ENCODE results near the gene MASTL. TPM values are rescaled to one million over a fixed set of nuclear protein-coding genes. Genes with fewer than 3 reads are reported as not detected.

The MASTL gene
- total RNA-seq, 1 donor from 2014 or later = 9.5 TPM

DNA sequence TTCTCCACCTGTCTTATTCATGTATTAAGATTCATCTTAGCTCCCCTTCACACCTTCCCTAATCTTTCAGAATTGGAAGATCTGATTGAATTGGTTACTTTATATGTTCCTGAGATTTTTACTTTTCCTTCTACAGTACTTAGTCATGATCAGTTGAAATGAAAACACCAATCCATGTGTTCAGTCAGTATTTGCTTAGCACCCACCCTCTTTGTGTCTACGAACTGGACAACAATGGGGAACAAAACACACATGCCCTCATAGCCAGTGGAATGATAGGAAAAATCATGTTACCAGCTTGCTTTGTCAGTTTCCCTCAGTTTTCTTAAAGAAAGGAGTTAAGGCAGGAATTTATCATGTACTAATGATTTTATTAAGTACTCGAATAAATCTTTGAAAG is 2.0 kb downstream of the MASTL start:
- Histone ChIP-seq H3K4me3 (ENCODE audit: low read depth, low read length) (no peak overlapping the region), H3K27me3 (ENCODE audit: control insufficient read depth, insufficient read depth, low read length) (no peaks in the 10 kb centered on the region), H3K36me3 (ENCODE audit: control insufficient read depth, insufficient read depth, low read length) (peaks cover 6% of the 10 kb centered on the region)
- DNase-seq (ENCODE audit: low read depth) (peak; percentile 19), FAIRE-seq (no peak)
- no peak for TF ChIP-seq CTCF (IDR thresholded peaks at IDR 0.05; ENCODE audit: insufficient read depth, low read length, severe bottlenecking)

DNA sequence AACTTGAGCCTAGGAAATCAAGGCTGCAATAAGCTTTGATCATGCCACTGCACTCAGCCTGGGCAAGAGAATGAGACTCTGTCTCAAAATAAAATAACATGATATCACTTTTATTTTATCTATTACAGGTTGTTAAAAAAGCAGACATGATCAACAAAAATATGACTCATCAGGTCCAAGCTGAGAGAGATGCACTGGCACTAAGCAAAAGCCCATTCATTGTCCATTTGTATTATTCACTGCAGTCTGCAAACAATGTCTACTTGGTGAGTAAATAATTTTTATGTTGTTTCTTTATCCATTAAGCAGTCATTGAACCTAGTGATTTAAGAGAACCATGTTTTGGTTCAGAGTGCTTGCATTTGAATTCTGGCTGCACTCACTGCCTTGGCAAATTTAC is 3.3 kb downstream of the MASTL start:
- no peaks in the 10 kb centered on the region for H3K27me3 ChIP-seq (ENCODE audit: control insufficient read depth, insufficient read depth, low read length)
- DNase-seq (ENCODE audit: low read depth) = peak; percentile 51
- peaks cover 6% of the 10 kb centered on the region for H3K36me3 ChIP-seq (ENCODE audit: control insufficient read depth, insufficient read depth, low read length)
- no peak for TF ChIP-seq CTCF (IDR thresholded peaks at IDR 0.05; ENCODE audit: insufficient read depth, low read length, severe bottlenecking)
- FAIRE-seq = no peak
- H3K4me3 ChIP-seq (ENCODE audit: low read depth, low read length) = no peak overlapping the region

- peaks cover 2% of the 10 kb centered on the region for H3K36me3 ChIP-seq (ENCODE audit: control insufficient read depth, insufficient read depth, low read length)
- FAIRE-seq = no peak
- H3K4me3 ChIP-seq (ENCODE audit: low read depth, low read length) = no peak overlapping the region
- no peak for TF ChIP-seq CTCF (IDR thresholded peaks at IDR 0.05; ENCODE audit: insufficient read depth, low read length, severe bottlenecking)
- DNase-seq (ENCODE audit: low read depth) = no peak
- no peaks in the 10 kb centered on the region for H3K27me3 ChIP-seq (ENCODE audit: control insufficient read depth, insufficient read depth, low read length)
Measured at GRCh38 chr10:27169849-27170248, 14.7 kb downstream of the MASTL start.

DNA sequence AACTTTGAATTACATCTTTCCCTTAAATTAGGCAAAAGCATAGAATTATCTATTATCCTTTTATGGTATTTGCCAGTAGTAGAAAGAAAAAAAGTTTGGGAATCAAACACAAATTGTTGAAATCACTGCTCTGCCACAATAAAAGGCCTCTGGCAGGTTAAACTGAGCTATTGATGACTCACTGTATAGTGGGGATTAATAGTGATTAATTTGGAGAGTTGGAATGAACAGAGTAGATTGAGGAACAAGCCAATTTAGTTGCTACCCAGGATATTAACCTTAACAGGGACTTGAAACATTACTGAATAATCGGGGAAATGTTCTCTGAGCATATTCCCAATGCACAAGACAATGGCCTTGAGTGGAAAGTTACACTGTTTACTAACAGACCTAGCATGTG is 33.1 kb downstream of the MASTL start:
- no peak for FAIRE-seq
- DNase-seq (ENCODE audit: low read depth) = peak; percentile 26
- H3K4me3 ChIP-seq (ENCODE audit: low read depth, low read length) = no peak overlapping the region

GRCh38 chr10:27188897-27189296 is 33.7 kb downstream of the MASTL start:
- Histone ChIP-seq H3K36me3 (ENCODE audit: control insufficient read depth, insufficient read depth, low read length) (peaks cover 4% of the 10 kb centered on the region), H3K4me3 (ENCODE audit: low read depth, low read length) (no peak overlapping the region), H3K27me3 (ENCODE audit: control insufficient read depth, insufficient read depth, low read length) (no peaks in the 10 kb centered on the region)
- DNase-seq (ENCODE audit: low read depth) = no peak
- no peak for TF ChIP-seq CTCF (IDR thresholded peaks at IDR 0.05; ENCODE audit: insufficient read depth, low read length, severe bottlenecking)
- FAIRE-seq = no peak

More for the DNA sequence above, 33.1 kb downstream of the MASTL start:
- Histone ChIP-seq H3K27me3 (ENCODE audit: control insufficient read depth, insufficient read depth, low read length) (no peaks in the 10 kb centered on the region), H3K36me3 (ENCODE audit: control insufficient read depth, insufficient read depth, low read length) (peaks cover 4% of the 10 kb centered on the region)
- no peak for TF ChIP-seq CTCF (IDR thresholded peaks at IDR 0.05; ENCODE audit: insufficient read depth, low read length, severe bottlenecking)

DNA sequence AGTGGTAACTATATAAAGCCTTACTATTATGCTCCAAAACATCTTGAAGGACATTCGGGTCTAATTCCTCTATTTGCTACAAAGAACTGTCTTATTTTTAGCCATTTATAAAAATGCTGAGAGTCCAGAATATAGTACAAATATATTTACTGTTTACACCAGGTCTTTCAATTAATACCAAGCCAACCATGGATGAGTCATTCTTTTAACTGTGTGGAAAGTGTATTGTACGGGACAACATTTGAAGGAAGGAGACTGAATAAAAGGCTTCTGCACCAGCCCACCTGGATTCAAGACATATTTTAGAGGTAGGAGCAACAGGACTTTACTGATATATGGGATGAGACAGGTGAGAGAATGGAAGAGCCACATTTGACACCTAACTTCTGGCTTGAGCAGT is 35.4 kb downstream of the MASTL start:
- TF ChIP-seq CTCF (IDR thresholded peaks at IDR 0.05; ENCODE audit: insufficient read depth, low read length, severe bottlenecking) = no peak

More for the DNA sequence above, 35.4 kb downstream of the MASTL start:
- Histone ChIP-seq H3K4me3 (ENCODE audit: low read depth, low read length) (no peak overlapping the region), H3K36me3 (ENCODE audit: control insufficient read depth, insufficient read depth, low read length) (peaks cover 1% of the 10 kb centered on the region), H3K27me3 (ENCODE audit: control insufficient read depth, insufficient read depth, low read length) (no peaks in the 10 kb centered on the region)
- DNase-seq (ENCODE audit: low read depth) (peak; percentile 32), FAIRE-seq (no peak)
